Mesothelial cell of epicardium (in vitro differentiated cells): ENCODE measurements around the gene DFFB. TPM values are rescaled to one million over a fixed set of nuclear protein-coding genes. Genes with fewer than 3 reads are reported as not detected.

ENCODE experiments used
- DNase-seq, 2 experiments: peaks; one replicate each; pipeline ENCODE4 v3.0.0; 2021; ENCODE audit warnings: low spot score in 2 of 2; ENCODE audit not compliant: unreplicated experiment in 2 of 2
- H3K27ac Mint-ChIP-seq: 2 replicates; pipeline ENCODE4 v1.8.0; 2021; ENCODE audit warnings: mixed read lengths
- H3K27me3 Mint-ChIP-seq: 2 replicates; pipeline ENCODE4 v1.8.0; 2021; ENCODE audit warnings: low read depth, mixed read lengths
- H3K36me3 Mint-ChIP-seq: 2 replicates; pipeline ENCODE4 v1.8.0; 2021; ENCODE audit warnings: mixed read lengths
- H3K4me1 Mint-ChIP-seq: 2 replicates; pipeline ENCODE4 v1.8.0; 2021; ENCODE audit warnings: mixed read lengths
- H3K4me3 Mint-ChIP-seq: 2 replicates; pipeline ENCODE4 v1.8.0; 2021; ENCODE audit warnings: mild to moderate bottlenecking, moderate library complexity, mixed read lengths
- H3K9me3 Mint-ChIP-seq: 2 replicates; pipeline ENCODE4 v1.8.0; 2021; ENCODE audit warnings: mixed read lengths
- total RNA-seq: library from RNA; stranded (reverse); gene quantifications from 3 replicates; pipeline ENCODE4 v1.2.1, GENCODE V29; 2021
- TF ChIP-seq, protein P1 (sequence below): fragments of 200-600 bp; sonication (generic); IDR thresholded peaks from one replicate; pipeline ENCODE4 v1.5.0; 2021; ENCODE audit warnings: antibody characterized with exemption; ENCODE audit not compliant: unreplicated experiment

DFFB gene
- total RNA-seq, 1 donor from 2014 or later = 11.0 TPM

DNA sequence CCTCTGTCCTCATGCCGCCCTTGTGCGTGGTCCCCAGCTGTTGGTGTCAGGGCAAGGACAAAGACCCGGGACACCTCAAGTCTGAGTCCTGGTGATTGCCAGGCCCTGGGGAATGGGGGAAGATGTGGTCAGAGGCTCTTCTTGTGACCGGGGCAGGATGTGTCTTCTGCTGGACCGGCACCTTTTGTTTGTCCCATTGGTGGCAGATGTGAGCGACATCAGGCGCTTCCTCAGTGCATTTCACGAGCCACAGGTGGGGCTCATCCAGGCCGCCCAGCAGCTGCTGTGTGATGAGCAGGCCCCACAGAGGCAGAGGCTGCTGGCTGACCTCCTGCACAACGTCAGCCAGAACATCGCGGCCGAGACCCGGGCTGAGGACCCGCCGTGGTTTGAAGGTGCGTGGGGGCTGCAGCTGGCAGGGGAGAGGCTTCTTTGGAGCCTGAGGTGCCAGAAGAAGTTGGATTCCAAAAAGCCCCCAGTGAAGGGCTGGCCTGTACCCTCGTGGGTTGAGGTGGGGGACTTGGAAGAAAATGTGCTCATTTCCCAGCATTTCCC lies 8.4 kb downstream of the DFFB start:
- Mint-ChIP-seq H3K4me1 (no peaks in the 10 kb centered on the region), H3K27ac (no peak overlapping the region)
- TF ChIP-seq, protein P1, sequence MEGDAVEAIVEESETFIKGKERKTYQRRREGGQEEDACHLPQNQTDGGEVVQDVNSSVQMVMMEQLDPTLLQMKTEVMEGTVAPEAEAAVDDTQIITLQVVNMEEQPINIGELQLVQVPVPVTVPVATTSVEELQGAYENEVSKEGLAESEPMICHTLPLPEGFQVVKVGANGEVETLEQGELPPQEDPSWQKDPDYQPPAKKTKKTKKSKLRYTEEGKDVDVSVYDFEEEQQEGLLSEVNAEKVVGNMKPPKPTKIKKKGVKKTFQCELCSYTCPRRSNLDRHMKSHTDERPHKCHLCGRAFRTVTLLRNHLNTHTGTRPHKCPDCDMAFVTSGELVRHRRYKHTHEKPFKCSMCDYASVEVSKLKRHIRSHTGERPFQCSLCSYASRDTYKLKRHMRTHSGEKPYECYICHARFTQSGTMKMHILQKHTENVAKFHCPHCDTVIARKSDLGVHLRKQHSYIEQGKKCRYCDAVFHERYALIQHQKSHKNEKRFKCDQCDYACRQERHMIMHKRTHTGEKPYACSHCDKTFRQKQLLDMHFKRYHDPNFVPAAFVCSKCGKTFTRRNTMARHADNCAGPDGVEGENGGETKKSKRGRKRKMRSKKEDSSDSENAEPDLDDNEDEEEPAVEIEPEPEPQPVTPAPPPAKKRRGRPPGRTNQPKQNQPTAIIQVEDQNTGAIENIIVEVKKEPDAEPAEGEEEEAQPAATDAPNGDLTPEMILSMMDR = no peak

DNA sequence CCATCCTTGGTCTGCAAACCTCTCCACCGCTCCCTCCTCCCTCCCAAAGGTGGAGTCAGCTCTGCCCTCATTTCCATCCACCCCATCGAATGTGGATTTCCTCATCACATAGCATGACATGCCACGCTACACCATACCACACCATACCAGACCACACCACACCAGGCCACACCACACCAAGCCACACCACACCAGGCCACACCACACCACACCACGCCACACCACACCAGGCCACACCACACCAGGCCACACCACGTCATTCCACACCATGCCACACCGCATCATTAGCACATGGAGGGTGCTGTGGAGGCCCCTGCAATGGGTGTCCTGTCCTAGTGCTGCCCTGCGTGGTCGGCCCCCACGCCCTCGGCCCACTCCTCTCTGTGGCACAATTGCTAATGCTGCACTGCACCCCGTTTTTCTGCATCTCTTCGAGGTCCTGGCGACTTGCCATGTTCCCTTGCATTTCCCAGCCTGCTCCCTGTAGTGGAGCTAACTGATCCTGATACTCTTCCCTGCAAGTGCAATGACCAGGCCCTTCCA lies 11.3 kb downstream of the DFFB start:
- Mint-ChIP-seq H3K36me3 (peaks cover 29% of the 10 kb centered on the region), H3K27ac (no peak overlapping the region), H3K27me3 (no peaks in the 10 kb centered on the region), H3K4me1 (no peaks in the 10 kb centered on the region), H3K4me3 (no peak overlapping the region), H3K9me3 (no peaks in the 10 kb centered on the region)
- no peak for DNase-seq
- TF ChIP-seq, protein P1 = no peak

More for the DNA sequence above, 8.4 kb downstream of the DFFB start:
- no peak overlapping the region for H3K4me3 Mint-ChIP-seq
- no peak for DNase-seq
- H3K27me3 Mint-ChIP-seq = no peaks in the 10 kb centered on the region
- peaks cover 3% of the 10 kb centered on the region for H3K9me3 Mint-ChIP-seq
- peaks cover 26% of the 10 kb centered on the region for H3K36me3 Mint-ChIP-seq

DNA sequence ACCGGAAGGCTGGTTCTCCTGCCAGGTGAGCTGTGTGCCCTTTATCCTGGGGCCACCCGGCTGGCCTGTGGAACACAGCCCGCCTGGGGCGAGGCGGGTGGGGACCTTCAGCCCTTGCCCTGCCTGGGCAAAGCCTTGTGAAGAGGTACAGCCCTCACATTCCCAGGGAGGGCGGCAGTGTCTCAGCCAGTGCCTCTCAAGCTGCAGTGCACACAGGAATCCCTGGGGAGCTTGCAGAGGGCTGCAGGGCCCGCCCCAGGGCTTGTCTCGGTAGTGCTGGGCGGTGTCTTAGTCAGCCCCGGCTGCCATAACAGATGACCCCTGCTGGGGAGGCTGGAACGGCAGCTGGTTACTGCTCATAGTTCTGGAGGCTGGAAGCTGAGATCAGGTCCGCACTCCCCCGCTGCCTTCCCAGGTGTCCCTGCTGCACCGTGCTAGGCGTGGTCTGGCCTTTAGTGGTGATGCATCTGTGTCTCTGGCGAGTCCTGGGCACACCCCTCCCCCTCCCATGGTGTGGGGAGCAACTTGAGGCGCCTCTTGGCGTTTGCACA lies 12.6 kb downstream of the DFFB start:
- DNase-seq = no peak
- Mint-ChIP-seq H3K9me3 (no peaks in the 10 kb centered on the region), H3K4me1 (no peaks in the 10 kb centered on the region), H3K4me3 (no peak overlapping the region), H3K27ac (no peak overlapping the region), H3K36me3 (peaks cover 32% of the 10 kb centered on the region), H3K27me3 (no peaks in the 10 kb centered on the region)
- TF ChIP-seq, protein P1 = no peak

DNA sequence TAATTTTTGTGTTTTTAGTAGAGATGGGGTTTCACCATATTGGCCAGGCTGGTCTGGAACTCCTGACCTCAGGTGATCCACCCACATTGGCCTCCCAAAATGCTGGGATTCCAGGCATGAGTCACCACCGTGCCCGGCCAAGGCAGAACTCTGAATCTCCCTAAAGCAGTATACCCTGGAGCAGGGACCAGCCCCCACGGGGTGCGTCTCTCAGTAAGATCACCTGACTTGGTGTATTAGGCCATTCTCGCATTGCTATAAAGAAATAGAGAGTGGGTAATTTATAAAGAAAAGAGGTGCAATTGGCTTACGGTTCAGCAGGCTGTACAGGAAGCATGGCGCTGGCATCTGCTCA lies 14.2 kb downstream of the DFFB start:
- no peak overlapping the region for H3K4me3 Mint-ChIP-seq
- no peaks in the 10 kb centered on the region for H3K4me1 Mint-ChIP-seq
- TF ChIP-seq, protein P1 = no peak
- H3K27ac Mint-ChIP-seq = no peak overlapping the region
- peaks cover 44% of the 10 kb centered on the region for H3K36me3 Mint-ChIP-seq
- H3K27me3 Mint-ChIP-seq = no peaks in the 10 kb centered on the region
- no peaks in the 10 kb centered on the region for H3K9me3 Mint-ChIP-seq
- DNase-seq = no peak

DNA sequence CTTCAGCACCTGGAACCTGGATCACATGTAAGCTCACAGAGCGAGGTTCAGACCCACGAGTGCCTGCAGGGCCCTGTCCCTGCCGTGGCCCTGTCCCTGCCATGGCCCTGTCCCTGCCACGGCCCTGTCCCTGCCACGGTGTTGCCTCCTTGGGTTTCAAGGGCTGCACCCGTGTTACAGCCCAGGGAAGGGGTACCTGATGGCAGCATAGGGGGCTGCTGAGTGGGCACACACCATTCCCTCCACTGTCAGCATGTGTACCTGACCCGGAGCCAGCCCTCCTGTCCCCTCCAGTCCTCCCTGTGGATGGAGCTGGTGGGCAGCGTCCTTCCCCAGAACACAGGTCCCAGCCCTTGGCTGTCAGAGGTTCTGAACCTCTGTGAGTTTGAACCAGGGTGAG lies 15.3 kb downstream of the DFFB start:
- no peaks in the 10 kb centered on the region for H3K27me3 Mint-ChIP-seq
- DNase-seq = no peak
- H3K27ac Mint-ChIP-seq = no peak overlapping the region
- TF ChIP-seq, protein P1 = no peak
- no peak overlapping the region for H3K4me3 Mint-ChIP-seq
- H3K4me1 Mint-ChIP-seq = no peaks in the 10 kb centered on the region
- no peaks in the 10 kb centered on the region for H3K9me3 Mint-ChIP-seq
- peaks cover 42% of the 10 kb centered on the region for H3K36me3 Mint-ChIP-seq
